Type B pancreatic cell (in vitro differentiated cells): ENCODE results near the gene HERC6. TPM values are rescaled to one million over a fixed set of nuclear protein-coding genes. Genes with fewer than 3 reads are reported as not detected.

Source experiments
- DNase-seq: peaks from one replicate; pipeline ENCODE4 v3.0.0; 2021; ENCODE audit warnings: mixed read lengths; ENCODE audit not compliant: unreplicated experiment; ENCODE audit errors: extremely low spot score
- H3K27ac Mint-ChIP-seq: 2 replicates; pipeline ENCODE4 v1.8.0; 2021; ENCODE audit warnings: mild to moderate bottlenecking, mixed read lengths
- H3K27me3 Mint-ChIP-seq: 2 replicates; pipeline ENCODE4 v1.8.0; 2021; ENCODE audit warnings: mixed read lengths
- H3K36me3 Mint-ChIP-seq: 2 replicates; pipeline ENCODE4 v1.8.0; 2021; ENCODE audit warnings: mixed read lengths
- H3K4me1 Mint-ChIP-seq: one replicate; pipeline ENCODE4 v1.8.0; 2021; ENCODE audit warnings: mixed read lengths; ENCODE audit not compliant: unreplicated experiment
- H3K4me3 Mint-ChIP-seq: 2 replicates; pipeline ENCODE4 v1.8.0; 2021; ENCODE audit warnings: mild to moderate bottlenecking, mixed read lengths
- H3K9me3 Mint-ChIP-seq: 2 replicates; pipeline ENCODE4 v1.8.0; 2021; ENCODE audit warnings: mixed read lengths
- CTCF ChIP-seq: fragments of 200-600 bp; sonication (generic); conservative IDR thresholded peaks from 2 replicates; pipeline ENCODE4 v1.5.0; 2021; ENCODE audit warnings: antibody characterized with exemption, mild to moderate bottlenecking
- total RNA-seq: library from RNA; stranded (reverse); gene quantifications from 2 replicates; pipeline ENCODE4 v1.2.1, GENCODE V29; 2021; ENCODE audit warnings: low replicate concordance

HERC6 gene
- total RNA-seq, 1 donor from 2014 or later: 13.1 TPM

- no peak for DNase-seq
- Mint-ChIP-seq H3K4me3 (no peak overlapping the region), H3K4me1 (no peaks in the 10 kb centered on the region), H3K9me3 (no peaks in the 10 kb centered on the region), H3K27me3 (no peaks in the 10 kb centered on the region), H3K27ac (no peak overlapping the region), H3K36me3 (peaks cover 4% of the 10 kb centered on the region)
- no peak for TF ChIP-seq CTCF
These were observed 18.0 kb downstream of the HERC6 start for GRCh38 chr4:88396681-88397080.

- no peak for DNase-seq
- H3K4me1 Mint-ChIP-seq: no peaks in the 10 kb centered on the region
- H3K36me3 Mint-ChIP-seq: peaks cover 3% of the 10 kb centered on the region
- H3K4me3 Mint-ChIP-seq: no peak overlapping the region
- TF ChIP-seq CTCF: no peak
- H3K27me3 Mint-ChIP-seq: no peaks in the 10 kb centered on the region
- H3K27ac Mint-ChIP-seq: no peak overlapping the region
- H3K9me3 Mint-ChIP-seq: no peaks in the 10 kb centered on the region
These were observed 19.7 kb downstream of the HERC6 start for GRCh38 chr4:88398381-88398780.

GRCh38 chr4:88409206-88409605, 30.6 kb downstream of the HERC6 start:
- H3K36me3 Mint-ChIP-seq: peaks cover 3% of the 10 kb centered on the region
- no peaks in the 10 kb centered on the region for H3K4me1 Mint-ChIP-seq
- no peaks in the 10 kb centered on the region for H3K9me3 Mint-ChIP-seq
- H3K4me3 Mint-ChIP-seq: no peak overlapping the region
- TF ChIP-seq CTCF: no peak
- no peak for DNase-seq
- no peak overlapping the region for H3K27ac Mint-ChIP-seq
- H3K27me3 Mint-ChIP-seq: no peaks in the 10 kb centered on the region

GRCh38 chr4:88409789-88410188, 31.1 kb downstream of the HERC6 start:
- no peaks in the 10 kb centered on the region for H3K9me3 Mint-ChIP-seq
- no peak for TF ChIP-seq CTCF
- DNase-seq: no peak
- H3K27ac Mint-ChIP-seq: no peak overlapping the region
- H3K27me3 Mint-ChIP-seq: no peaks in the 10 kb centered on the region
- H3K36me3 Mint-ChIP-seq: peaks cover 3% of the 10 kb centered on the region
- H3K4me3 Mint-ChIP-seq: no peak overlapping the region
- H3K4me1 Mint-ChIP-seq: no peaks in the 10 kb centered on the region

- Mint-ChIP-seq H3K27ac (no peak overlapping the region), H3K9me3 (no peaks in the 10 kb centered on the region), H3K36me3 (peaks cover 3% of the 10 kb centered on the region), H3K27me3 (no peaks in the 10 kb centered on the region), H3K4me1 (no peaks in the 10 kb centered on the region), H3K4me3 (no peak overlapping the region)
- TF ChIP-seq CTCF: no peak
- DNase-seq: no peak
These were observed 32.9 kb downstream of the HERC6 start for GRCh38 chr4:88411491-88412096.

- DNase-seq: no peak
- H3K36me3 Mint-ChIP-seq: peaks cover 3% of the 10 kb centered on the region
- peak overlapping the region; percentile 39 for H3K27ac Mint-ChIP-seq
These were observed 35.1 kb downstream of the HERC6 start for GRCh38 chr4:88413801-88414200.

More at GRCh38 chr4:88413801-88414200, 35.1 kb downstream of the HERC6 start:
- Mint-ChIP-seq H3K27me3 (no peaks in the 10 kb centered on the region), H3K4me3 (no peak overlapping the region), H3K9me3 (no peaks in the 10 kb centered on the region), H3K4me1 (no peaks in the 10 kb centered on the region)
- TF ChIP-seq CTCF: no peak
